HEK293 (cell line): Measurements from ENCODE around the gene SIRT7.

Experiments
- KLF16 ChIP-seq: fragments of 450-650 bp; formaldehyde crosslinking; IDR thresholded peaks from 2 replicates; pipeline ENCODE4 v1.5.1; 2017; ENCODE audit warnings: missing biosample characterization, missing genetic modification characterization
- TCF7L2 ChIP-seq: IDR thresholded peaks from 2 replicates; pipeline ENCODE4 v1.6.1; 2011; ENCODE audit warnings: low read depth, mild to moderate bottlenecking, inconsistent platforms, low read length, moderate library complexity, borderline replicate concordance
- YY1 ChIP-seq: fragments of 450-650 bp; formaldehyde crosslinking; IDR thresholded peaks from 2 replicates; pipeline ENCODE4 v1.5.1; 2018; ENCODE audit warnings: missing biosample characterization, missing genetic modification characterization
- ZEB2 ChIP-seq: fragments of 450-650 bp; formaldehyde crosslinking; IDR thresholded peaks from 2 replicates; pipeline ENCODE4 v1.5.1; 2016; ENCODE audit warnings: missing biosample characterization, missing genetic modification characterization
- ZNF175 ChIP-seq: fragments of 450-650 bp; formaldehyde crosslinking; IDR thresholded peaks from 2 replicates; pipeline ENCODE4 v1.5.1; 2016; ENCODE audit warnings: missing biosample characterization, missing genetic modification characterization
- ZNF221 ChIP-seq: fragments of 450-650 bp; formaldehyde crosslinking; IDR thresholded peaks from 2 replicates; pipeline ENCODE4 v1.5.1; 2017; ENCODE audit warnings: missing biosample characterization, missing genetic modification characterization, borderline replicate concordance
- ZNF558 ChIP-seq: fragments of 450-650 bp; formaldehyde crosslinking; IDR thresholded peaks from 2 replicates; pipeline ENCODE4 v1.5.1; 2016; ENCODE audit warnings: missing biosample characterization, missing genetic modification characterization
- ZNF571 ChIP-seq: fragments of 450-650 bp; formaldehyde crosslinking; IDR thresholded peaks from 2 replicates; pipeline ENCODE4 v1.5.0; 2017; ENCODE audit warnings: missing biosample characterization, missing genetic modification characterization
- ZNF623 ChIP-seq: fragments of 450-650 bp; formaldehyde crosslinking; IDR thresholded peaks from 2 replicates; pipeline ENCODE4 v1.5.1; 2016; ENCODE audit warnings: missing biosample characterization, missing genetic modification characterization
- ZNF624 ChIP-seq: fragments of 450-650 bp; formaldehyde crosslinking; IDR thresholded peaks from 2 replicates; pipeline ENCODE4 v1.5.1; 2017; ENCODE audit warnings: missing biosample characterization, missing genetic modification characterization
- TF ChIP-seq, protein P1 (sequence below): fragments of 450-650 bp; formaldehyde crosslinking; IDR thresholded peaks from 2 replicates; pipeline ENCODE4 v1.5.1; 2016; ENCODE audit warnings: missing biosample characterization, missing genetic modification characterization
- TF ChIP-seq, protein P2 (sequence below): fragments of 450-650 bp; formaldehyde crosslinking; IDR thresholded peaks from 2 replicates; pipeline ENCODE4 v1.5.1; 2016; ENCODE audit warnings: missing biosample characterization, missing genetic modification characterization
- TF ChIP-seq, protein P3 (sequence below): fragments of 450-650 bp; formaldehyde crosslinking; IDR thresholded peaks from 2 replicates; pipeline ENCODE4 v1.5.1; 2016; ENCODE audit warnings: missing biosample characterization, missing genetic modification characterization
- TF ChIP-seq, protein P4 (sequence below): fragments of 450-650 bp; formaldehyde crosslinking; IDR thresholded peaks from 2 replicates; pipeline ENCODE4 v1.5.1; 2016; ENCODE audit warnings: missing biosample characterization, missing genetic modification characterization

DNA sequence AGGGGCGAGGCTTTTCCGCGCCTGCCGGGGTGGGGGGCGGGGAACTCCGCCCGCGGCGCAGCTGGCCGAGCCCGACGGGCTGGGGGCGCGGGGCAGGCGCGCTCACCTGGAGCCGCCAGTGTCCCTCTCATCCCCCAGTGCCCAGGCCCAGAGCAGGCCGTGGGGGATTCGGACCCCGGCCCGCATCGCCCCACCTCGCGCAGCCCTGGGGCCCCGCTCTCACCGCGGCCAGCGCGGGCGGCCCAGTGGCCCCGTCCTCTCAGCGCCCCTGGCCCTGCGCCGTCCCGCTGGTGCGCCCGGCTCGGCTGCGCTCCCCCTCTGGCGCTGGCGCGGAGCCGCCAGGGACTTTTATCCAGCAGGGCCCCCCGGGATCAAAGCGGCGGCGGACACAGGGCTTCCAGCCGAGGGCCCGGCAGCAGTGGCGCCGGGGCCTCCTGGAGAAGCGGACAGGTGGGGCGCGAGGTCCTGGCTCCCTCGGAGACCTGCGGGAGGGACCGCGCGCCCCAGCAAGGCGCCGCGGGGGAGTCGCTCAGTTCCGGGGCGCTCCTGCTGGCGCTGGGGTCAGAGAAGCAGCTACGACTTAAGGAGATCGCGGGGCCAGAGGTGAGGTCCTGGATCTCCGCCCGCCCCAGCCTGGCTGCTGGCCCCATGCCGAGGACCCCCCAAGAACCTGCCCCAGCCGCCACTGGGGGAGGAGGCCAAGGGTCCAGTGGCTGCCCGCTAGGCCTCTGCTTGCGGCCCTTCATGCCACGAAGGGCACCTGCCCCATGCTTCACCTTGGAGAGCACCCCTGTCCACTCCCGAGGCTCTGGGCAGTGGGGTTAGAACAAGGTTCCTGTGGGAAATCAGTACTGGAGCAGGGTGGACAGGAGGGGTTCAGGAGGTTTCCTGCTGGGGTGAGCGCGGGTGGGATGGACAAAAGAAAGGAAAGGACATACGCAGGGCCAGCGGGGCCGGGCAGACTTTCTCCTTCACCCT lies 43.8 kb upstream of the SIRT7 start:
- TF ChIP-seq, protein P1, sequence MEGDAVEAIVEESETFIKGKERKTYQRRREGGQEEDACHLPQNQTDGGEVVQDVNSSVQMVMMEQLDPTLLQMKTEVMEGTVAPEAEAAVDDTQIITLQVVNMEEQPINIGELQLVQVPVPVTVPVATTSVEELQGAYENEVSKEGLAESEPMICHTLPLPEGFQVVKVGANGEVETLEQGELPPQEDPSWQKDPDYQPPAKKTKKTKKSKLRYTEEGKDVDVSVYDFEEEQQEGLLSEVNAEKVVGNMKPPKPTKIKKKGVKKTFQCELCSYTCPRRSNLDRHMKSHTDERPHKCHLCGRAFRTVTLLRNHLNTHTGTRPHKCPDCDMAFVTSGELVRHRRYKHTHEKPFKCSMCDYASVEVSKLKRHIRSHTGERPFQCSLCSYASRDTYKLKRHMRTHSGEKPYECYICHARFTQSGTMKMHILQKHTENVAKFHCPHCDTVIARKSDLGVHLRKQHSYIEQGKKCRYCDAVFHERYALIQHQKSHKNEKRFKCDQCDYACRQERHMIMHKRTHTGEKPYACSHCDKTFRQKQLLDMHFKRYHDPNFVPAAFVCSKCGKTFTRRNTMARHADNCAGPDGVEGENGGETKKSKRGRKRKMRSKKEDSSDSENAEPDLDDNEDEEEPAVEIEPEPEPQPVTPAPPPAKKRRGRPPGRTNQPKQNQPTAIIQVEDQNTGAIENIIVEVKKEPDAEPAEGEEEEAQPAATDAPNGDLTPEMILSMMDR (tag by site-specific recombination): no peak
- no peak for TF ChIP-seq ZNF624 (tag by site-specific recombination)
- no peak for TF ChIP-seq ZNF571 (tag by site-specific recombination)
- TF ChIP-seq ZNF221 (tag by site-specific recombination): no peak
- TF ChIP-seq ZNF623 (tag by site-specific recombination): no peak
- no peak for TF ChIP-seq YY1 (tag by site-specific recombination)
- TF ChIP-seq ZNF558: no peak
- TF ChIP-seq KLF16 (tag by site-specific recombination): no peak
- TF ChIP-seq, protein P2, sequence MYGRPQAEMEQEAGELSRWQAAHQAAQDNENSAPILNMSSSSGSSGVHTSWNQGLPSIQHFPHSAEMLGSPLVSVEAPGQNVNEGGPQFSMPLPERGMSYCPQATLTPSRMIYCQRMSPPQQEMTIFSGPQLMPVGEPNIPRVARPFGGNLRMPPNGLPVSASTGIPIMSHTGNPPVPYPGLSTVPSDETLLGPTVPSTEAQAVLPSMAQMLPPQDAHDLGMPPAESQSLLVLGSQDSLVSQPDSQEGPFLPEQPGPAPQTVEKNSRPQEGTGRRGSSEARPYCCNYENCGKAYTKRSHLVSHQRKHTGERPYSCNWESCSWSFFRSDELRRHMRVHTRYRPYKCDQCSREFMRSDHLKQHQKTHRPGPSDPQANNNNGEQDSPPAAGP (tag by site-specific recombination): no peak
- TF ChIP-seq, protein P3, sequence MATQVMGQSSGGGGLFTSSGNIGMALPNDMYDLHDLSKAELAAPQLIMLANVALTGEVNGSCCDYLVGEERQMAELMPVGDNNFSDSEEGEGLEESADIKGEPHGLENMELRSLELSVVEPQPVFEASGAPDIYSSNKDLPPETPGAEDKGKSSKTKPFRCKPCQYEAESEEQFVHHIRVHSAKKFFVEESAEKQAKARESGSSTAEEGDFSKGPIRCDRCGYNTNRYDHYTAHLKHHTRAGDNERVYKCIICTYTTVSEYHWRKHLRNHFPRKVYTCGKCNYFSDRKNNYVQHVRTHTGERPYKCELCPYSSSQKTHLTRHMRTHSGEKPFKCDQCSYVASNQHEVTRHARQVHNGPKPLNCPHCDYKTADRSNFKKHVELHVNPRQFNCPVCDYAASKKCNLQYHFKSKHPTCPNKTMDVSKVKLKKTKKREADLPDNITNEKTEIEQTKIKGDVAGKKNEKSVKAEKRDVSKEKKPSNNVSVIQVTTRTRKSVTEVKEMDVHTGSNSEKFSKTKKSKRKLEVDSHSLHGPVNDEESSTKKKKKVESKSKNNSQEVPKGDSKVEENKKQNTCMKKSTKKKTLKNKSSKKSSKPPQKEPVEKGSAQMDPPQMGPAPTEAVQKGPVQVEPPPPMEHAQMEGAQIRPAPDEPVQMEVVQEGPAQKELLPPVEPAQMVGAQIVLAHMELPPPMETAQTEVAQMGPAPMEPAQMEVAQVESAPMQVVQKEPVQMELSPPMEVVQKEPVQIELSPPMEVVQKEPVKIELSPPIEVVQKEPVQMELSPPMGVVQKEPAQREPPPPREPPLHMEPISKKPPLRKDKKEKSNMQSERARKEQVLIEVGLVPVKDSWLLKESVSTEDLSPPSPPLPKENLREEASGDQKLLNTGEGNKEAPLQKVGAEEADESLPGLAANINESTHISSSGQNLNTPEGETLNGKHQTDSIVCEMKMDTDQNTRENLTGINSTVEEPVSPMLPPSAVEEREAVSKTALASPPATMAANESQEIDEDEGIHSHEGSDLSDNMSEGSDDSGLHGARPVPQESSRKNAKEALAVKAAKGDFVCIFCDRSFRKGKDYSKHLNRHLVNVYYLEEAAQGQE (tag by site-specific recombination): peak; percentile 72; the same call in 1 of the 2 replicates
- TF ChIP-seq ZEB2 (tag by site-specific recombination): no peak
- TF ChIP-seq, protein P4, sequence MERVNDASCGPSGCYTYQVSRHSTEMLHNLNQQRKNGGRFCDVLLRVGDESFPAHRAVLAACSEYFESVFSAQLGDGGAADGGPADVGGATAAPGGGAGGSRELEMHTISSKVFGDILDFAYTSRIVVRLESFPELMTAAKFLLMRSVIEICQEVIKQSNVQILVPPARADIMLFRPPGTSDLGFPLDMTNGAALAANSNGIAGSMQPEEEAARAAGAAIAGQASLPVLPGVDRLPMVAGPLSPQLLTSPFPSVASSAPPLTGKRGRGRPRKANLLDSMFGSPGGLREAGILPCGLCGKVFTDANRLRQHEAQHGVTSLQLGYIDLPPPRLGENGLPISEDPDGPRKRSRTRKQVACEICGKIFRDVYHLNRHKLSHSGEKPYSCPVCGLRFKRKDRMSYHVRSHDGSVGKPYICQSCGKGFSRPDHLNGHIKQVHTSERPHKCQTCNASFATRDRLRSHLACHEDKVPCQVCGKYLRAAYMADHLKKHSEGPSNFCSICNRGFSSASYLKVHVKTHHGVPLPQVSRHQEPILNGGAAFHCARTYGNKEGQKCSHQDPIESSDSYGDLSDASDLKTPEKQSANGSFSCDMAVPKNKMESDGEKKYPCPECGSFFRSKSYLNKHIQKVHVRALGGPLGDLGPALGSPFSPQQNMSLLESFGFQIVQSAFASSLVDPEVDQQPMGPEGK (tag by site-specific recombination): no peak
- TF ChIP-seq TCF7L2: no peak
- no peak for TF ChIP-seq ZNF175 (tag by site-specific recombination)
